Endothelial cell of umbilical vein (primary cell): Measurements from ENCODE around the gene CCN6. TPM values are rescaled to one million over a fixed set of nuclear protein-coding genes. Genes with fewer than 3 reads are reported as not detected.

Experiments used
- BruUV-seq: library from RNA; stranded (reverse); fragments of 400-500 nt; replicated peaks from 2 replicates; lab custom pipeline; 2021; lab: Mats Ljungman, UMichigan
- CTCF ChIA-PET: fragments of 300-600, 350-600 bp; sonication (Branson Sonifier 250); formaldehyde crosslinking; loops from one replicate; lab custom pipeline; 2021; ENCODE audit warnings: antibody characterized with exemption, inconsistent platforms; lab: Charles Lee
- POLR2A ChIA-PET: fragments of 300-600, 350-600 bp; sonication (Branson Sonifier 250); formaldehyde crosslinking; loops from one replicate; lab custom pipeline; 2021; ENCODE audit warnings: antibody characterized with exemption, inconsistent platforms; lab: Charles Lee
- DNase-seq: peaks from one replicate; pipeline ENCODE4 v3.0.0-alpha.2; 2011; ENCODE audit warnings: low read depth, low spot score
- FAIRE-seq: peaks from 2 replicates; lab custom pipeline; 2011; peaks lifted over from hg19 to GRCh38; lab: Jason Lieb, UNC
- H2AFZ ChIP-seq: 2 replicates; pipeline ENCODE4 v1.6.0; 2012; ENCODE audit warnings: low read depth, low read length, control low read depth, inconsistent platforms
- H3K27ac ChIP-seq: 2 replicates; pipeline ENCODE4 v1.5.1; 2011; ENCODE audit warnings: low read depth, mild to moderate bottlenecking, control low read depth, low read length, moderate library complexity; ENCODE audit not compliant: insufficient read depth
- H3K27me3 ChIP-seq, 2 experiments: 2 replicates each; pipeline versions ENCODE4 v1.6.0 to v1.6.1; 2011; ENCODE audit warnings: low read length in 2 of 2, mixed read lengths in 1 of 2; ENCODE audit not compliant: control insufficient read depth in 2 of 2, insufficient read depth in 2 of 2
- H3K36me3 ChIP-seq, 2 experiments: 2 replicates in 1 of 2; 3 replicates in 1 of 2; pipeline ENCODE4 v1.5.1; 2011; ENCODE audit warnings: low read length in 2 of 2, mild to moderate bottlenecking in 1 of 2, moderate library complexity in 1 of 2; ENCODE audit not compliant: control insufficient read depth in 2 of 2, insufficient read depth in 2 of 2; ENCODE audit errors: extremely low read depth in 1 of 2
- H3K4me1 ChIP-seq: 3 replicates; pipeline ENCODE4 v1.5.1; 2011; ENCODE audit warnings: mild to moderate bottlenecking, low read length; ENCODE audit not compliant: control insufficient read depth, insufficient read depth; ENCODE audit errors: extremely low read depth
- H3K4me2 ChIP-seq: 2 replicates; pipeline ENCODE4 v1.6.1; 2011; ENCODE audit warnings: low read length, control low read depth, mixed read lengths; ENCODE audit not compliant: insufficient read depth
- H3K4me3 ChIP-seq, 3 experiments: fragments of 200-600 bp in 1 of 3; sonication (generic), shearing (Covaris generic) in 1 of 3; replicated peaks in 1 of 3; 2 replicates each; pipeline ENCODE4 v1.5.1; 2011 to 2016; ENCODE audit warnings: control low read depth in 3 of 3, low read length in 3 of 3, mild to moderate bottlenecking in 2 of 3, inconsistent platforms in 1 of 3, low read depth in 1 of 3, moderate library complexity in 1 of 3; ENCODE audit not compliant: insufficient read depth in 1 of 3
- H3K79me2 ChIP-seq: 2 replicates; pipeline ENCODE4 v1.6.0; 2012; ENCODE audit warnings: low read length, inconsistent platforms; ENCODE audit not compliant: control insufficient read depth, insufficient read depth
- H3K9ac ChIP-seq: replicated peaks from 2 replicates; pipeline ENCODE3; 2011; ENCODE audit warnings: low read length, control low read depth; ENCODE audit not compliant: insufficient read depth; ENCODE audit errors: extremely low read depth
- H3K9me1 ChIP-seq: replicated peaks from 3 replicates; pipeline ENCODE4 v1.6.0; 2011; ENCODE audit warnings: mild to moderate bottlenecking, low read length; ENCODE audit not compliant: control insufficient read depth, insufficient read depth; ENCODE audit errors: extremely low read depth
- H3K9me3 ChIP-seq: replicated peaks from 2 replicates; pipeline ENCODE4 v1.5.1; 2012; ENCODE audit warnings: low read length, inconsistent platforms; ENCODE audit not compliant: control insufficient read depth, insufficient read depth
- H4K20me1 ChIP-seq: replicated peaks from 2 replicates; pipeline ENCODE3; 2011; ENCODE audit warnings: mild to moderate bottlenecking, low read length; ENCODE audit not compliant: control insufficient read depth, insufficient read depth; ENCODE audit errors: extremely low read depth
- EZH2 ChIP-seq: IDR thresholded peaks from 2 replicates; pipeline ENCODE4 v1.6.1; 2012; ENCODE audit warnings: borderline replicate concordance, low read depth, mild to moderate bottlenecking, moderate library complexity, low read length, inconsistent platforms; ENCODE audit not compliant: severe bottlenecking
- FOS ChIP-seq: IDR thresholded peaks from 2 replicates; pipeline ENCODE4 v1.6.1; 2011; ENCODE audit warnings: mild to moderate bottlenecking, low read length, moderate library complexity, borderline replicate concordance; ENCODE audit not compliant: insufficient read depth
- GATA2 ChIP-seq: IDR thresholded peaks from 2 replicates; pipeline ENCODE4 v1.7.0; 2011; ENCODE audit warnings: low read depth, mild to moderate bottlenecking, moderate library complexity, mixed read lengths, low read length; ENCODE audit not compliant: insufficient read length, insufficient read depth
- JUN ChIP-seq: IDR thresholded peaks from 2 replicates; pipeline ENCODE4 v1.6.1; 2011; ENCODE audit warnings: borderline replicate concordance, low read depth; ENCODE audit not compliant: insufficient read length, insufficient read depth
- MYC ChIP-seq: IDR thresholded peaks from one replicate; pipeline ENCODE4 v1.6.1; 2011; ENCODE audit warnings: mild to moderate bottlenecking, low read depth, low read length
- POLR2A ChIP-seq: IDR thresholded peaks from 2 replicates; pipeline ENCODE4 v1.6.1; 2012; ENCODE audit warnings: low read depth, mild to moderate bottlenecking, control low read depth, low read length
- POLR2AphosphoS5 ChIP-seq: IDR thresholded peaks from 2 replicates; pipeline ENCODE4 v1.6.1; 2012; ENCODE audit warnings: low read depth, mild to moderate bottlenecking, control low read depth, low read length, moderate library complexity; ENCODE audit not compliant: insufficient read depth
- dilution Hi-C: fragments of 300-500 bp; cut with MboI; formaldehyde crosslinking; loops from one replicate; pipeline ENCODE4 v1.15.0; 2019; ENCODE audit warnings: low sequenced_read_pairs; ENCODE audit not compliant: extremely low pct_ligation_motif_present
- intact Hi-C: fragments of 100-400 bp; cut with micrococcal nuclease; formaldehyde crosslinking; loops from one replicate; pipeline ENCODE4 v1.10.0; 2022
- polyA plus RNA-seq, 4 experiments: library from polyadenylated mRNA; depleted of rRNA in 3 of 4; stranded (reverse) in 3 of 4; unstranded in 1 of 4; fragments of >200 nt; gene quantifications; 2 replicates each; pipeline versions ENCODE4 v1.2.1 to v1.2.3, GENCODE V29; 2011 to 2012; ENCODE audit warnings: missing spikeins in 1 of 4
- total RNA-seq: library from RNA; stranded (reverse); gene quantifications from 2 replicates; pipeline ENCODE4 v1.2.3, GENCODE V29; 2021
- TF ChIP-seq, protein P1 (sequence below), 2 donors: IDR thresholded peaks; 1 replicate in 1 of 2; 2 replicates in 1 of 2; pipeline ENCODE4 v1.5.1; 2011; ENCODE audit warnings: low read length in 2 of 2, mild to moderate bottlenecking in 2 of 2, moderate library complexity in 2 of 2, control low read depth in 1 of 2, inconsistent platforms in 1 of 2, low read depth in 1 of 2; ENCODE audit not compliant: insufficient read depth in 1 of 2; ENCODE audit errors: extremely low read depth in 1 of 2
- TF ChIP-seq, protein P2 (sequence below): IDR thresholded peaks from 2 replicates; pipeline ENCODE4 v1.6.1; 2011; ENCODE audit not compliant: insufficient read depth, insufficient read length

Gene CCN6
- total and polyA plus RNA-seq, 2 donors (not counting 3 experiments of a cell fraction or from before 2014, with no cell fraction given): not detected

DNA sequence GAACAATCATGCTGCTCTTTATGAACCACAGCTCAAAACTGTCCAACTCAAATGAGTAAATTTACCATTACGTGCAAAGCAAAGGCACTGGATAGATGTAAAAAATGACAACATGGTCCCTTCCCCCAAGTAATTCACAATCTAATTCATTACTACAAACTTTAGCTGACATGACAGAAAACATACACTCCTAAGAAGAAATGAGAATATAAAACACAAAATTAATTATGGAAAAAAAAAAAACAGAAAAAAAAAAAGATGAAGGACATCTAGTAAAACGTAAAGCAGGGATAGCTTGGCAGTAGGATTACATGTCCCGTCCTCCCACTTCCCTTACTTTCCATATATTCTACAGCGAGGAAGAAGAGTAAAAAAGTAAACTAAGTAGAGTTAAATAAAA lies 27.7 kb downstream of the CCN6 start:
- no peak overlapping the region for H3K9ac ChIP-seq
- H3K4me3 ChIP-seq: no peak overlapping the region
- H3K4me1 ChIP-seq: peaks cover 5% of the 10 kb centered on the region
- H3K79me2 ChIP-seq: peaks cover under 1% of the 10 kb centered on the region
- no peaks in the 10 kb centered on the region for H4K20me1 ChIP-seq
- H3K4me2 ChIP-seq: no peak overlapping the region
- intact Hi-C loops (no loop called here), dilution Hi-C loops (no loop called here)
- CTCF ChIA-PET: no interaction called here
- BruUV-seq: no TSS peak
- H3K36me3 ChIP-seq: peaks cover 0 to 10% of the 10 kb centered on the region in 2 experiments
- no peaks in the 10 kb centered on the region for H3K9me3 ChIP-seq
- H3K27me3 ChIP-seq: no peaks in the 10 kb centered on the region
- H2AFZ ChIP-seq: no peak overlapping the region
- POLR2A ChIA-PET: no interaction called here
- H3K9me1 ChIP-seq: no peaks in the 10 kb centered on the region
- FAIRE-seq (no peak), DNase-seq (no peak)
- no peak overlapping the region for H3K27ac ChIP-seq
- TF ChIP-seq POLR2AphosphoS5 (no peak), FOS (no peak), POLR2A (no peak), EZH2 (no peak), JUN (no peak), GATA2 (no peak), MYC (no peak)
- TF ChIP-seq, protein P1, sequence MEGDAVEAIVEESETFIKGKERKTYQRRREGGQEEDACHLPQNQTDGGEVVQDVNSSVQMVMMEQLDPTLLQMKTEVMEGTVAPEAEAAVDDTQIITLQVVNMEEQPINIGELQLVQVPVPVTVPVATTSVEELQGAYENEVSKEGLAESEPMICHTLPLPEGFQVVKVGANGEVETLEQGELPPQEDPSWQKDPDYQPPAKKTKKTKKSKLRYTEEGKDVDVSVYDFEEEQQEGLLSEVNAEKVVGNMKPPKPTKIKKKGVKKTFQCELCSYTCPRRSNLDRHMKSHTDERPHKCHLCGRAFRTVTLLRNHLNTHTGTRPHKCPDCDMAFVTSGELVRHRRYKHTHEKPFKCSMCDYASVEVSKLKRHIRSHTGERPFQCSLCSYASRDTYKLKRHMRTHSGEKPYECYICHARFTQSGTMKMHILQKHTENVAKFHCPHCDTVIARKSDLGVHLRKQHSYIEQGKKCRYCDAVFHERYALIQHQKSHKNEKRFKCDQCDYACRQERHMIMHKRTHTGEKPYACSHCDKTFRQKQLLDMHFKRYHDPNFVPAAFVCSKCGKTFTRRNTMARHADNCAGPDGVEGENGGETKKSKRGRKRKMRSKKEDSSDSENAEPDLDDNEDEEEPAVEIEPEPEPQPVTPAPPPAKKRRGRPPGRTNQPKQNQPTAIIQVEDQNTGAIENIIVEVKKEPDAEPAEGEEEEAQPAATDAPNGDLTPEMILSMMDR (IDR thresholded peaks at IDR 0.05; ENCODE audit: extremely low read depth in 1 of 2, insufficient read depth in 1 of 2, low read depth in 1 of 2, low read length in 2 of 2): no peak
- TF ChIP-seq, protein P2, sequence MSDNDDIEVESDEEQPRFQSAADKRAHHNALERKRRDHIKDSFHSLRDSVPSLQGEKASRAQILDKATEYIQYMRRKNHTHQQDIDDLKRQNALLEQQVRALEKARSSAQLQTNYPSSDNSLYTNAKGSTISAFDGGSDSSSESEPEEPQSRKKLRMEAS: no peak
